ENCODE data around the gene ZSCAN1. TPM values are rescaled to one million over a fixed set of nuclear protein-coding genes. Genes with fewer than 3 reads are reported as not detected.

Gene ZSCAN1
- total RNA-seq, 1 donor, result not detected

- no peak for DNase-seq (ENCODE audit: low read depth)
- no peak overlapping the region for H3K4me3 ChIP-seq (ENCODE audit: low read depth, low read length)
- TF ChIP-seq CTCF (IDR thresholded peaks at IDR 0.05; ENCODE audit: insufficient read depth, low read depth, low read length), result no peak
Measured at GRCh38 chr19:58088521-58089052, 54.8 kb downstream of the ZSCAN1 start.

GRCh38 chr19:58089846-58090245 is 56.0 kb downstream of the ZSCAN1 start:
- DNase-seq (ENCODE audit: low read depth), result no peak
- no peak overlapping the region for H3K4me3 ChIP-seq (ENCODE audit: low read depth, low read length)
- TF ChIP-seq CTCF (IDR thresholded peaks at IDR 0.05; ENCODE audit: insufficient read depth, low read depth, low read length), result no peak

GRCh38 chr19:58091251-58091995 is 57.6 kb downstream of the ZSCAN1 start:
- H3K4me3 ChIP-seq (ENCODE audit: low read depth, low read length), result no peak overlapping the region
- DNase-seq (ENCODE audit: low read depth), result no peak
- TF ChIP-seq CTCF (IDR thresholded peaks at IDR 0.05; ENCODE audit: insufficient read depth, low read depth, low read length), result no peak

GRCh38 chr19:58093071-58093470 is 59.2 kb downstream of the ZSCAN1 start:
- no peak for TF ChIP-seq CTCF (IDR thresholded peaks at IDR 0.05; ENCODE audit: insufficient read depth, low read depth, low read length)
- no peak overlapping the region for H3K4me3 ChIP-seq (ENCODE audit: low read depth, low read length)
- DNase-seq (ENCODE audit: low read depth), result no peak

- DNase-seq (ENCODE audit: low read depth), result no peak
- H3K4me3 ChIP-seq (ENCODE audit: low read depth, low read length), result no peak overlapping the region
- TF ChIP-seq CTCF (IDR thresholded peaks at IDR 0.05; ENCODE audit: insufficient read depth, low read depth, low read length), result no peak
Measured at GRCh38 chr19:58095328-58095727, 61.5 kb downstream of the ZSCAN1 start.

DNA sequence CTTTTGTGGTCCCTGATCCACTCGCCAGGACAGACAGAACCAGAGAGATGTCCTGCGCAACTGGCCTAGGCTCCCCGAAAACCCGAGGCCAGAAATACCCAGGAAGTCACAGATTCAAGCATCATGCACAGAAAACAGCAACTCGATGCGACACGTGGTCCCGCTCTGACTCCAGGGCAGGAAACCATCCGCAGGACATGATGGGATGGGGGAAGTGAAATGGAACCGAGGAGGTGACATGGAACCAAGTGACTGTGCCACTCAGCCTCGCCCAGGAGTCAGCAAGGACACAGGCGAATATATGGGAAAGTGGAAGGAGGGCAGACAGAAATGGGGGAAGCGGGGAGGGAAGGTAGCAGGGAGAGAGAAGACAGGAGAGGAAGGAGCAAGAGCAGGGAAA is 63.1 kb downstream of the ZSCAN1 start:
- DNase-seq (ENCODE audit: low read depth), result no peak
- TF ChIP-seq CTCF (IDR thresholded peaks at IDR 0.05; ENCODE audit: insufficient read depth, low read depth, low read length), result no peak
- H3K4me3 ChIP-seq (ENCODE audit: low read depth, low read length), result no peak overlapping the region

All from fibroblast of villous mesenchyme (primary cell).